Keratinocyte (primary cell): ENCODE results near the gene PHRF1.

Experiments used
- EZH2 ChIP-seq: IDR thresholded peaks from one replicate; pipeline ENCODE4 v1.6.1; 2012; ENCODE audit warnings: inconsistent platforms, mild to moderate bottlenecking, low read length, moderate library complexity
- TF ChIP-seq, protein P1 (sequence below), 3 experiments: IDR thresholded peaks in 1 of 3; conservative IDR thresholded peaks in 1 of 3; optimal IDR thresholded peaks in 1 of 3; 2 replicates in 2 of 3; 3 replicates in 1 of 3; pipeline versions ENCODE3 to v1.5.1; 2011; ENCODE audit warnings: low read length in 3 of 3, mild to moderate bottlenecking in 3 of 3, moderate library complexity in 2 of 3, control low read depth in 1 of 3, inconsistent platforms in 1 of 3; ENCODE audit not compliant: insufficient read depth in 2 of 3; ENCODE audit errors: extremely low read depth in 1 of 3

DNA sequence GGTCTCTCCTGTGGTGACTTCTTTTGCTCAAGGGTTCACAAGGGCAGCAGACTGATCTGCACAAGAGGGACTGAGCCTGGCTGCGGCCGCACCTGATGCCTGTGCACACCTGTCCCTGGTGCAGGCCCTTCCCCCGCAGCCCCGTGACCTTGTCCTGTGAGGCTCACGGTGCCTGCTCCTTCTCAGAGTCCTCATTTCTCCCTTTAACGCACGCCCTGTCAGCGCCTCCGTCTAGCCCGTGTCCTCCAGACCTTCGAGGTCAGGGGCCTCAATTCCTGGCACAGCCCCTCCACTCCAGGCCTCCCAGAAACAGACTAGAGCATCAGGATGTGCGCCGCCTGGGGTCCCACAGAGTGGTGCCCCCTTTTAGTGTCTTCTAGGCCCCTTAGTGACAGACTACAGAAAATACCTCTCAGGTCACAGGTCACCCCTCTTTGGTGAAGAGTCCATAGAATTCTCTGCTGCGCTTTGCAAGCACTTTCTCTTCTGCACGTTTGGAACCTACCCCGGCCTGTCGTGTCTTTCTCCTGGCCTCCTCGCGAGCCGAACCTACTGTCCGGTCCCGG is 59.8 kb downstream of the PHRF1 start:
- TF ChIP-seq, protein P1, sequence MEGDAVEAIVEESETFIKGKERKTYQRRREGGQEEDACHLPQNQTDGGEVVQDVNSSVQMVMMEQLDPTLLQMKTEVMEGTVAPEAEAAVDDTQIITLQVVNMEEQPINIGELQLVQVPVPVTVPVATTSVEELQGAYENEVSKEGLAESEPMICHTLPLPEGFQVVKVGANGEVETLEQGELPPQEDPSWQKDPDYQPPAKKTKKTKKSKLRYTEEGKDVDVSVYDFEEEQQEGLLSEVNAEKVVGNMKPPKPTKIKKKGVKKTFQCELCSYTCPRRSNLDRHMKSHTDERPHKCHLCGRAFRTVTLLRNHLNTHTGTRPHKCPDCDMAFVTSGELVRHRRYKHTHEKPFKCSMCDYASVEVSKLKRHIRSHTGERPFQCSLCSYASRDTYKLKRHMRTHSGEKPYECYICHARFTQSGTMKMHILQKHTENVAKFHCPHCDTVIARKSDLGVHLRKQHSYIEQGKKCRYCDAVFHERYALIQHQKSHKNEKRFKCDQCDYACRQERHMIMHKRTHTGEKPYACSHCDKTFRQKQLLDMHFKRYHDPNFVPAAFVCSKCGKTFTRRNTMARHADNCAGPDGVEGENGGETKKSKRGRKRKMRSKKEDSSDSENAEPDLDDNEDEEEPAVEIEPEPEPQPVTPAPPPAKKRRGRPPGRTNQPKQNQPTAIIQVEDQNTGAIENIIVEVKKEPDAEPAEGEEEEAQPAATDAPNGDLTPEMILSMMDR (optimal IDR thresholded peaks at IDR 0.05 in 1 of 3, IDR thresholded peaks at IDR 0.05 in 1 of 3, conservative IDR thresholded peaks at IDR 0.05 in 1 of 3; ENCODE audit: extremely low read depth in 1 of 3, insufficient read depth in 2 of 3, low read length in 3 of 3): no peak
- TF ChIP-seq EZH2: no peak
